HFF-Myc (cell line): Measurements from ENCODE around the gene CHST2.
"Not testable (repeated sequence)": the region's sequence is repeated elsewhere in the genome, so short reads cannot be mapped to it uniquely, and the experiment has no call there.

ENCODE experiments used
- DNase-seq: peaks from one replicate; pipeline ENCODE4 v3.0.0-alpha.2; 2011; ENCODE audit warnings: low read depth; ENCODE audit errors: extremely low read depth
- H3K4me3 ChIP-seq: replicated peaks from 2 replicates; pipeline ENCODE4 v1.5.1; 2011; ENCODE audit warnings: low read depth, mild to moderate bottlenecking, control low read depth, low read length
- CTCF ChIP-seq: IDR thresholded peaks from 2 replicates; pipeline ENCODE4 v1.5.1; 2012; ENCODE audit warnings: mild to moderate bottlenecking, low read depth, low read length, control low read depth; ENCODE audit errors: missing control alignments

CHST2 gene

GRCh38 chr3:143119009-143119914 lies at the start of gene CHST2:
Gene CHST2 (plus strand): TSS chr3:143119771. CDS start chr3:143120817, 1,046 bp downstream.
- peak within 1 kb of the TSS; percentile 88 for H3K4me3 ChIP-seq
- TF ChIP-seq CTCF: no peak
- no peak for DNase-seq

- no peak for TF ChIP-seq CTCF
- DNase-seq: peak; percentile 26
These were observed 48.5 kb upstream of the CHST2 start for GRCh38 chr3:143070977-143071551.

GRCh38 chr3:143071776-143072175 lies 47.8 kb upstream of the CHST2 start:
- TF ChIP-seq CTCF: no peak
- no peak overlapping the region for H3K4me3 ChIP-seq

More at GRCh38 chr3:143070977-143071551, 48.5 kb upstream of the CHST2 start:
- no peak overlapping the region for H3K4me3 ChIP-seq

GRCh38 chr3:143072298-143073020 lies 47.1 kb upstream of the CHST2 start:
- not testable (repeated sequence) for DNase-seq

More at GRCh38 chr3:143071776-143072175, 47.8 kb upstream of the CHST2 start:
- DNase-seq: no peak

GRCh38 chr3:143073541-143073940 lies 46.0 kb upstream of the CHST2 start:
- not testable (repeated sequence) for DNase-seq, H3K4me3 ChIP-seq

More at GRCh38 chr3:143072298-143073020, 47.1 kb upstream of the CHST2 start:
- not testable (repeated sequence) for H3K4me3 ChIP-seq

- not testable (repeated sequence) for DNase-seq, H3K4me3 ChIP-seq
These were observed 45.6 kb upstream of the CHST2 start for GRCh38 chr3:143073983-143074382.

GRCh38 chr3:143078883-143079282 lies 40.7 kb upstream of the CHST2 start:
- TF ChIP-seq CTCF: no peak

GRCh38 chr3:143080196-143080595 lies 39.4 kb upstream of the CHST2 start:
- H3K4me3 ChIP-seq: no peak overlapping the region
- no peak for TF ChIP-seq CTCF
- DNase-seq: no peak

More at GRCh38 chr3:143078883-143079282, 40.7 kb upstream of the CHST2 start:
- H3K4me3 ChIP-seq: no peak overlapping the region
- no peak for DNase-seq
